ENCODE measurements around the gene ARL6. TPM values are rescaled to one million over a fixed set of nuclear protein-coding genes. Genes with fewer than 3 reads are reported as not detected.

The ARL6 gene
- total and polyA plus RNA-seq, 2 of the 8 experiments (the other 6 are each of a cell fraction or from before 2014, with no cell fraction given) = 1.8 to 12.0 TPM

GRCh38 chr3:97823046-97824004, 58.8 kb downstream of the ARL6 start (continued):
- no peak for TF ChIP-seq CHD7 (IDR thresholded peaks at IDR 0.05; ENCODE audit: insufficient replicate concordance, low read length)
- TF ChIP-seq SIRT6 (IDR thresholded peaks at IDR 0.05; ENCODE audit: low read length) = no peak

All from H1 (cell line).